Stimulated activated CD8-positive, alpha-beta memory T cell treated with anti-CD3 and anti-CD28 coated beads, Interleukin-15, amount 100 ng/mL, for 1 hour (primary cell): ENCODE measurements around the gene HACD2.
"Not testable (repeated sequence)": the region's sequence is repeated elsewhere in the genome, so short reads cannot be mapped to it uniquely, and the experiment has no call there.

Experiments used
- DNase-seq: peaks from one replicate; pipeline ENCODE4 v3.0.0-alpha.2; 2020; ENCODE audit warnings: low read depth

HACD2 gene

DNA sequence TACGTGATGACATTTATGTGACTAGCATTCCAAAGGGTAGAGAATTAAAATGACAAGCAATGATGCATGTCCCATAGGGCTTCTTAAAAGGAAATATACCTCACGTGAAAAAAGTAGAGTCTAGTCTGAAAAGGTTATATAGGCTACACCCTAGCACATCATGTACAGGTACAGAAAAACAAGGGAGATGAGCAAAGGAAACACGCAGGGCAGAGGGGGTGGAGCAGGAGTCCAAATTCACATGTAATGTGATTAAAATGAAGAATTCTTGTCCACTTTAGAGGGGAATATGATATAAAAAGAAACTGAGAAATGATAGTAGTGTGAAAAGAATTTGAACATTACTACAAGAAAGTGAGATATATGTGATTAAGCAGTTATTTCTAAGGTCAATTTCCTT is 59.4 kb downstream of the HACD2 start:
- DNase-seq, result no peak

DNA sequence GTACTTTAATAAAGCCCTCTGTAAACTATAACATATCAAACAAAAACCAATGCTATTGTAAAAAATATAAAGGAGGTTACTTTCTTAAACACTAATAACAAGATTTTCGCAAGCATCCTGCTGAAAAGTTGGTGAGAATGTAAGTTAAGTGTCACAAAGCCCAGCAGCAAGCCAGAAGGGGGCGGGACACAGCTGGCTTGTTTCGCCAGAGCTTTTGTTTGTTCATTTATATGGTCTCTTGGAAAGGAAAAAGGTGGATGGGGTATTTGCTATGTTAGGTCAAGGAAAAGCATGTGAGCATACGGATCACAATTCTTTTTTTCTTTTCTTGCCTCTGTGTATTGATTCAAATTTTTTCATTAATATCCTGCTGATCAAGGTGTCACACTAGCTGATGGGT is 59.9 kb downstream of the HACD2 start:
- DNase-seq, result no peak

DNA sequence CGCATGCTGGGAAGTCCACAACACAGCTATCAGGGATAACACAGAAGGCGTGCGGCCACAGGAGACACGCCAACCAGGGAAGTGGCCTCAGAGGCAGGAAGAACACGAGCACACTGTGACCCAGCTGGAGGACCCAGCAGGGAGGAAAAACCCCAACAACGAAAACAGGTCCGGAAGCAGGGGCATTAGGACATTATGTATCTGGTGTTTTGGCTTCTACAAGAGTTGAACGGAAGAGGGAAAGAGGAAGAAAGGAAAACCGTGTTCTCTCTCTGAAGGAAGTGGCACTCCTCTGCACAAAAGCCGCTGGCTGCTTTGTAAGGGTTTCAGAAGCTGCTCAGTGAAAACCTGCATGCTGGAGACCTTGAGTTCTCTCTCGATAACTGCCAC is 61.8 kb downstream of the HACD2 start:
- no peak for DNase-seq

DNA sequence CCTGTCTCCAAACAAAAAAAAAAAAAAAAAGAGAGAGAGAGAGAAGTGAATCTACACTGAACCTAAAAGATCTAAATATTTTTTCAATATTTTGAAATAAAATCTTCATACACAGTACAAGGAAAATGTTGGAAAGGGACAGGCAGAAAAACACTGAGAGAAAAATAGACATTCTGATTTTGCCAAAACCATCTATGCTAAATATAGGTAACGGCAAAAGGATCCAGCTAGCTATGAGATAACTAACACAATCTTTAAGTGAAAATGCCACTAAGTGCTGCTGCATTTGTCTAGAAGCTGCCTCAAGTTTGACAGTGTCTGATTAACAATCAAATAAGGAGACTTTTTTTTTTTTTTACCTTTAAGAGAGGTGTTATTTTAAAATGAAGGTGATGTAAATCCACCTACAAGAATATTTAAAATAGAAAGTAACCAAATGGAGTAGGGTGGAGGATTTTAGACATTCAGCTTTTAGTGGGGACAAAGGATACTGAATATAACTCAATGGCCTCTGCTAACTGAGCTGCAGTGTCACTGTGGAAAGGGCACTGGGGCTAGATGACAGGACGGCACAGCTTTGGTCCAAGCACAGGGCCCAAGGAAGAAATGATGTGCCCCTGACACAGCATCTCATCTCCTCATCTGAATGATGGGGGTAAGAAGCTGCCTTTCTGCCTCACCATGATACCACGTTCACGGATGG is 62.4 kb downstream of the HACD2 start:
- no peak for DNase-seq

DNA sequence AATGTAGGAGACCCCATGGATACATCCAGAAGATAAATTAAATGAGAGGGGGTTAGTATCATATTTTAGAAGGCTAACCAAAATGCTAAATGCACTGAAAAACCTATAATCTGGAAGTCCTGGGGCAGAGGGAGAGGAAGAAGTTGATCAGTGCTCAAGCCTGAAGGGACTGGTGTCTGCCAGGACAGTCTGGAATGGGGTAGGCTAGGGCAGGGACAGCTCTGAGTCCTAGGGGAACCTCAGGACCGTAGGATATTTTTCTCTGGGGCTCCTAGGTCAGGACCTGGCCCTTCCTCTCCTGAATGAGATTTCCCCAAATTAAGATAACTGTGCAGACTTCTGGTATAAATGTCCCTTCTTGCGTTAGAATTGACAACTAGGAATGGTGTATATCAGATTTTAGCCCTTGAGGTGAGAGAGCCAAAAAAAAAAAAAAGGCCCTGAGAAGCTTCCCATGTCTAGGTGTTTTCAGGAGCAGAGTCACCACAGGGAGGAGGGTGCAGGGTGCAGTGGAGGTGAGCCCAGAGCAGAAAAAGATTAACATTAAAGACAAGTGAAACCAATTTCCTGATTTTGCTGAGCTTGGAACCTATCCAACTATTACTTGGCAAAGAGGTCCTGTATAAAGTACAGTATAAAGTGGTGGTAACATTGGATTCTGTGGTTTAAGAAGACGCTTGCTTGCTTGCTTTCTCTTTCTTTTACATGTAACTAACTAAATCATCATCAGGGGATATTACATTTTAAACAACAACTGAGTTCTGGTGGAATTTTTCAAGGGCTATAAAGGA is 63.5 kb downstream of the HACD2 start:
- no peak for DNase-seq

DNA sequence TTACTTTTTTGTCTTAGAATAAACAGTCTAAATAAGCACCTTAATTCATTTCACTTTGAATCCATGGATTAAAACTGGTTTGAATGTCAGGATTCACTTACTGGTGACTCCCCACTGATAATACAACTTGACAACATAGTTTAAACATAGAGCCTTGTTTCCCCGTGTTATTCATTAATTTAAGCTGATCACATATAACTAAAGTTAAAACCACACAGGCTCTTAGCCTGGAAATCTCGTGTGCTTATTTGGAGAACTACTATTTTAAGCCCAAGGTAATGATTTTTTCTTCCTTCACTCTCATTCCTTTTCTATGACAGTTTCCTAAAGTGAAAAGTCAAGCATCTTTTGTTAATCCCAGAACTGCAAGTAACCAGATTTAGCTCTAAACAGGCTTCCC is 64.2 kb downstream of the HACD2 start:
- DNase-seq, result no peak

DNA sequence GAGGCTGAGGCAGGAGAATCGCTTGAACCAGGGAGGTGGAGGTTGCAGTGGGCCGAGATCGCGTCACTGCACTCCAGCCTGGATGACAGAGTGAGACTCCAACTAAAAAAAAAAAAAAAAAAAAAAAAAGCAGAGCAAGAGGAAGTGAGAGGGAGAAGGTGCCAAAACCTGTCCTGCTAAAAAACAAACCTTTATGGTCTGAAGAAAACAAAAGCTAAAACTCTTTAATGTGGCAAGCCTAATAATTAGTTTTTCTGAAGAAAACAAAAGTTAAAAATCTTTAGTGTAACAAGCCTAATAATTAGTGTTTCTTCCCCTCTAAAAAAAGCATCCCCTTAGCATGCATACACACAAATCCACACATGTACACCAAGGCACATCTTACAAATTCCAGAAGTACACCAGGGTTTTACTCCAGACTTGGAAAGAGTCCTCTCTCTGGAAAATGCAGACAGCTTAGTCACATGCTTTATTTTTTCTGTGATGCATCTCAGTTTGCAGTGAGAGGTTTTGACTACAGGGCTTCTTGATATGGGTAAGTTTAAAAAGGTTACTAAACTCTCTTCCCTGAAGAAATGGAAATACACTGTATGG is 65.9 kb downstream of the HACD2 start:
- DNase-seq, result no peak

DNA sequence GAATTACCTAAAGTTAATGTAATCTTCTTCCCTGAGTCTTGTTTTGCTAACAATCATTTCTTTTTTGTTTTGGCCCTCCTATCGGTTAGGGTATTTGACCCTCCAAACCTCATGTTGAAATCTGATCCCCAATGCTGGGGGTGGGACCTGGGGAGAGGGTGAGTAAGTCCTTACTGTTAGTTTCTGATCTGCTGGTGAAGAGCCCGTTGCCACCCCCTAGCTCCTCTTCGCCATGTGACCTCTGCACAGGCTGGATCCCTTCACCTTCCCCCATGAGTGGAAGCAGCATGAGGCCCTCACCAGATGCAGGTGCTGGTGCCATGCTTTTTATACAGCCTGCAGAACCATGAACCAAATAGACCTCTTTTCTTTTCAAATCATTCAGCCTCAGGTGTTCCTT is 73.1 kb downstream of the HACD2 start:
- DNase-seq, result no peak

DNA sequence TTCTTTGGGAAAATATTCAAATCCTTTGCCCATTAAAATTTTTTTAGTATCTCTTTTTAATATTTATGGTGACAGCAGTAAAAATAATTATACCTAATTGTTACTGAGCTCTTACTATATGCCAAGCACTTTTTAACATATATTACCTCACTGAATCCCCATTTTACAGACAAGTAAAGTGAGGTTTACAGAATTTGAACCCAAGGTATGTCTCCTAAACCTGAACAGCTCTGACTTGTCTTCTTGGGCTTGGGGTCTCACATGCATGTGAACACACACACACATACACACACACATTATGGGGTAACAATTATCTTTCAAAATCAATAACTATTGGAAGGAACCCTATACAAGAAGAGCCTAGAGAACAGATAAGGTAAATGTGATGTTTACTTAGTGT is 73.8 kb downstream of the HACD2 start:
- DNase-seq, result no peak

DNA sequence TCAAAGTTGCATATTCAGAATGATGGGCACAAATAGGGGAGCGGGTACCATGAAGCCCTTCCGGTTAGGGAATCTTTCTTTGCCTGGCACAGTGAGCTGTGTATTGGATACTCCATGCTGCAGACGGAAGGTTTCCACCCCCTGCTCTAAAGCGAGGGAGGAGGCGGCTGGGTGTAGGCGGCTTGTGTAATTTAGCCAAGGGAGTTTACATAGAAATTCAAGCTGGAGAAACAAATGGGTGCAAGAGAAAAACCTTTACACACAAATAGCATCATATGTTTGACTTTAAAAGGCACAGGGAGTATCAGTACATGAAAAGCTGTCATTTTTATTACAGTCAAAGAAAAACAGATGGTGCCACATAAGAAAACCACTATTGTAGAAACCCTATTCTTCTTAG is 76.7 kb downstream of the HACD2 start:
- DNase-seq, result no peak

DNA sequence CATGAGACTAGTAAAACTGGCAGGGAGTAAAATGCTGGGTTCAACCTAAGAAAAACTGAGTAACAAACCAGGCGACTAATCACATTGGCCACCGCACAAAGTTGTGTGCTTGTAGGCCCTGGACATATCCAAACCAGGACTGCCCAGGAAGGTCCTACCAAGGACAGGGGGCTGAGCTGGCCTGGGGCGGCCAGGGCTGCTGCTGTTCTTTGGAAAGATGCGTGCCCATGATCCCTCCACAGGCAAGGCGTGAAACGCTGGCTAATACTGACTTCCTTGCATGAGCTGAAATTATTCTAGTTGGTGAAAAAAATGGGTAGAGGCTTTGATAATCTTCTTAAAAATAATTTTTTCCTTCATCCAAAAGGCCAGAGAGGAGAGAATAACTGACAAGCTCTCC is 79.0 kb downstream of the HACD2 start:
- no peak for DNase-seq

DNA sequence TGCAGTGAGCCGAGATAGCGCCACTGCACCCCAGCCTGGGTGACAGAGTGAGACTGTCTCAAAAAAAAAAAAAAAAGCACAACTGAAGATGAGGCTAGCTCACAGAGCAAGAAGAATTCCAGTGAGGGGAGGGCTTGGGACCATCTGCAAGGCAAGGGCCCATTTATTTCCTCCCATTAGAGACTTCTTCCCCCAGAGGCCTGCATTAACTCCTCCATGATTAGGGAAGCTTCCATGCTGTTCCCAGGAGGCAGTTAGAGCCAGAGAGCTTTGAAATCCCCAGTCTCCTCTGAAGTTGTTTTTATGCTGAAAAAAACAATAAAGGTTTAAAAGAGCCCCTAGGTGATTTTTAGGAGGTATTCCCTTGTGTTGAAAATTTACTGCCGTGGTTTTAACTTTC is 81.7 kb downstream of the HACD2 start:
- DNase-seq, result no peak

DNA sequence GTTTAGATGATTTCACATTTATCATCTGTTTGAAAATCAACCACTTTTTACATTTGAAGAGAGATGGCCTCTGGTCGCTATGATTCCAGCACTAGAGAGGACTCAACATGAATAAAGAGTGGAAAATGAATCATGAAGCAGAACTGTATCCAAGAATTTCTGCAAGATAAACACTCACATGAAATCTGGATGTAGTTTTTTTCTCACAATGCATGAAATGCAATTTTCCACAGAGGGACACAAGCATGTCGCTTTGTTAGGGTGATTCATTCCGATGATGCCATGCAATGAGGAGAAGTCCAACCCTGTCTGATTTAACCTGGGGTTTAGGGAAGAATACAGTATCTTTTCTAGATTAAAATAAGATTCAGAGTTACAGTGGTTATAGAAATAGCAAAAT is 85.5 kb downstream of the HACD2 start:
- DNase-seq, result no peak

DNA sequence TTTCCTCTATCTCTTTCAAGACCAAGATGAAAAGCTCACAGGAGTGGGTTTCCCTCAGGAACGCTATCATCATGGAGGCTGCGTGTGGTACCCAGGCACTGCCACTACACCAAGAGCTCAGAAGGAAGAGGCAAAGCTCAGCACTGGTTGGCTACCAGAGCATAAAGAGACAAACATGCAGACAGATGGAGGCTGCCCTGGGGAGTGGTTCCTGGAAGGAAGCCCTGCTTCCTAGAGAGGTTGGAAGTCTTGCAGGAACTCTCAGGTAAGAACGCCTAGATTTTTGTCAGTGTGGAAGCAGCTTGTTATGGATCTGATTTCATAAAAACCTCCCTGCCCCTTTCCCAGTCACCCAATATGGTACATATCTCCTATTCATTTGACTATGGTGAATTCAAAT is 86.1 kb downstream of the HACD2 start:
- no peak for DNase-seq

DNA sequence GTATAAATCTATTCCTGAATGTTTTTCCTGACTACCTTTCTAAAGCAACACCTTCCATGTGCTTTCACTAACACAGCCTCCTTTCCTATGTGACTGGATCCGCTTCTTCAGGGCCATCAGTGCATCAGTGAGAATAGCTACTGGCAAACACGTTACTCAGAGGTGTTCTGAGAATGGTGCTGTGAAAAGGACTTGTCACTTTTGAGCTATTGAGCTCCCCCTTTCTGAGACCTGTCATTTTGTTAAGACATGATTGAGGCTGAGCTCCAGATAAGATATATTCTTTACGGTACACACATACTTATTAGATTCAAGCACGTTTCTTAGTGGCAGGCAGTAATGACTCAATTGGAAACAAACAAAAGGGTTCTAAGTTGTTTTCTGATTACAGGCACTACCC is 90.9 kb downstream of the HACD2 start:
- no peak for DNase-seq

DNA sequence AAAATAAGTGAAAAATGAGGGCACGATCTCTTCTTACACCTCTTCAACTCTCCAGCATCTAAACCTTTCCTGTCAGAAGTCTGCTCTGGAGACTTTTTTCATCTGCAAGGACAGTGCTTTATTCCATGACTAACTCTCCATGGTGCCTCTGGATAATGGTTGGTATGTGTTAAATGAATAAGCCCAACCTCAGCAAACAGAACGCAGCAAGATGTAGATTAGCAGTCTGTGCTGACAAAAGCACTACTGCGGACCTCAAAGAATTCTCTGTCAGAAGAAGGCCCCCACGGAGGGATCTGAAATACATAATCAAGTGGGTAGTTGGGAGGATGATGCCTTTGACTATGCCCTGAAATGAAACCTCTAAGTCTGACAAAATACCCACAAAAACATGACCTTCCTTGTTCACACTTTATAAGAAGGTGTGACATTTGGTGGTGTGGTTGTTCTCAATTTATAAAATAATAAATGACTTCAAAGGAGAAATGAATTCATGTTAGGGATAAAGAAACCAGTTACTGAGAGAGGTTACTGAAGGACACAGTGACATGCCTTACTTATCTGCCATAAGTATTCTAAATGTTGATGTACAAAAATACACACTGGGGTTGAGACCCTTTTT is 92.8 kb downstream of the HACD2 start:
- no peak for DNase-seq

DNA sequence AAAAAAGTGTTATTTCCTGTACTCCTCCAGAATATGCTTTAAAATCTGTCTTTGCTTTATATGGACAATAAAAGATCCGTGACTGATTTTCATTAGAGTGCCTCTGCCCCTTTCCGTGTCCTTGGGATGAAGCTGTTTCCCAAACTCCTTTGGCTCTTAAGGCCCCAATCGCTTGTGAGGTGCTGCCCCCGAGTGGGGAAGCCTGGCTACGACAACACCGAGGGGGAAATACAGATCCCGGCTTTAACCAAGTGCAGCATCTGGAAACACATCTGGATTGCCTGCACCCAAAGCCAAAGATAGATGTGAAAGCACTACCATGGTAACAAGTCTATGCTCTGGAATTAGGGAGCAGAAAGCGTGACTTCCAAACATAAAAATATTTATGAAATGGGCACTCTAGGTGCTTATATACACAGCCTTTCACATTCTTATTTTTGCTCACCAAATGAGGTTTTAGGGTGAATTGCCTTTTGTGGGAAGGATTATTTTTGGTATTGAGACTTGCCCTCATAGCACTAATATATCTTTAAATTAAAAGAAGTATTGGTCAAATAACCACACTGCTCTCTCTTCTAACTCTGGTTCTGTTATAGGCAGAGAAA is 95.4 kb downstream of the HACD2 start:
- peak; percentile 5 for DNase-seq

DNA sequence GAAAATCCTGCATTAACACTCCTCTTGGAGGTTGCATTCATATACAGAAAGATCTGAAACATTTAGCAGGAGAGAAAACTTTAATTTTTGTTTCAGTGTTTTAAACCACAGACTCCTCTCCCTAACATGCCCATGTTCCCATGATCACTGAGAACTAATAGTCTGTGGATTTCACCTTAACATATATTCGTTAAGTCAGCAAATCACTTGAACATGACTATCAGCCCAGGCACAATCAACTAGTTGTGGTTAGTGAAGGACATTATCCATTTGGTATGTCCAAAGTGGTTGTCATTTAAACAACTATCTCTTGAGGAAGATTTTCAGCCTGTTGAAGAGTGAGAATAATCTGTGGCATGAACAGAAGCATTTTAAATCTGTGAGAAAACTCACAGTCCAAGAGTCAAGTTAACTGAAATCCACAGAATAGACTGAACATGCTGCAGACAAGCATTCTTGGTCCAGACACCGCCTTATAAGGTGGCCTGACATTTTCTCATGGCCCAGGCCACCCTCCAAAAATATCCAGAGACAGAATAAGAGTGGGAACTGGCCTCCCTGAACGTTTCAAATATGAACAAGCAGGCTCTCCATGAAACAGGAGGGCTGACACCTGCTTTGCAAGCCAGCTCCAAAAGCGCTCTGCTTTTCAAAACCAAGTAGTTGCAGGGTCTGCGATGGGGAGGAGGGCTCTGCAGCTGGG is 96.1 kb downstream of the HACD2 start:
- DNase-seq, result no peak

DNA sequence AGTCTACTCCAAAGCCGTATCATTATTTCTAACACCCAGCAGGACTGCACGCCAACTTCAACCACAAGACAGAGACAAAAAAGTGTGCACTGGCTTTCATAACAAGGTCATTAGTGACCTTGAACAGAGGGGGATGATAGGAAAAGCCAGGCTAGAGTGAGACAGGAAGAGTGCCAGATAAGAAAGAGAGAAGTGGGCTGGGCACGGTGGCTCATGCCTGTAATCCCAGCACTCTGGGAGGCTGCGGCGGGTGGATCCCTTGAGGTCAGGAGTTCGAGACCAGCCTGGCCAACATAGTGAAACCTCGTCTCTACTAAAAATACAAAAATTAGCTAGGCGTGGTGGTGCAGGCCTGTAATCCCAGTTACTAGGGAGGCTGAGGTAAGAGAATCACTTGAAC is 97.8 kb downstream of the HACD2 start:
- DNase-seq, result not testable (repeated sequence)

DNA sequence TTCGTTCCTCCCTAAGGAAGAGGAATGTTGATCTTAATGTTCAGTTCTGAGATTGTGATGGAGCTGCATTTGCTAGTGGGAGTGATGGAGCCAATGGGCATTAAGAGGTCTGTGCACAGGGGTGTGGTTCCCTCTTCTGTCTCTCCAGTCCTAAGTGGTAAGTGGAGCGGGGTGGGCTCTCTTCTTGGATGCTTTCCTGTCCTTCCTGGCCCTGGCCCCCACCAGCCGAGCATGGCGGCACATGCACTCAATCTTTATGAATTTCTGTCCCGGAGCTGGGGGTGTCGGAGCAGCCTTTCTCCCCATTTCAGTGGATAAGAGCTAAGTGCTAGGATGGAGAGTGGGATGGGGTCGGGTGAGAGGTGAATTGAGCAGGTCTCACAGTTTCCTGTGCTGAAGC is 98.4 kb downstream of the HACD2 start:
- no peak for DNase-seq

DNA sequence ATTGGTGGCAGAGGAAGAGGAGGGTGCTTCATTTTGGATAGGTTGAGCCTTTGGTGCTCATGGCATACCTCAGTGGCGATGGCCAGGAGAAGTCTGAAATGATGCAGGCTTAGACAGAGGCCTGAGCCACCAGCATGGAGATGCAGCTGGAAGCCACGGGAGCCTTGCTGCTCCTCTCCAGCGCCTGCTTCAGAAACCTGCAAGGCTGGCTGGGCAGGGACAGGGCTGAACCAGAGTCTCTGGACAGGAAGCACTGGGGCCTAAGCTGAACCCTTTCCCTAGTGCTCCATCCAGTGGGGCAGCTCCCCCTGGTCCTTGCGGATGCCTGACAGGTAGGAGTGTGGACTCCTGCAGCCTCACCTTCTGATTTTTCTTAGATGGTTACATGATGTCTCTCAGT is 99.3 kb downstream of the HACD2 start:
- no peak for DNase-seq

DNA sequence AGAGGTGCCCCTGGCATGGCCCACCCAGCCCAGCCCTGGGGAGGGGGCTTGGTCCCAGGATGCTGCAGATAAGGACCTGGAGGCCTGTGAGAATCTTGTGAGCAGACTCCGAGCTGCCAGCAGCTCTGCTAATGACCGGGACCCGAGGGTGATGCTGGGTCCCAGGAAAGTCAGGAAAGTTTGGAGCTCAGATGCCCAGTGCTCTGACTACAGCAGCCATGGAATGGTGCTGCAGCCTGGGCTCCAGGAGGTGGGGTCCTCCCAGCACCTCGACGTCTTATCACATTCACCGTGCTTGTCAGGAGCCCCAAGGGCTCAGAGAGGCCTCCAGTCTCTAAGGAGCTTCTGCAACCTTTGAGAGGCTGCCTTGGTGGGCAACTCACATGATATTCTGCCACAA is 101.7 kb downstream of the HACD2 start:
- no peak for DNase-seq
